DOHH2 (cell line): ENCODE results near the gene TAL1.

ENCODE experiments used
- H3F3A ChIP-seq: fragments of 200-600 bp; sonication (generic), shearing (Covaris generic); 2 replicates; pipeline ENCODE4 v1.6.0; 2016; ENCODE audit warnings: antibody characterized with exemption, mild to moderate bottlenecking; ENCODE audit not compliant: control insufficient read depth, insufficient read depth
- H3K27ac ChIP-seq: fragments of 200-600 bp; sonication (generic); 2 replicates; pipeline ENCODE4 v1.5.1; 2014; ENCODE audit warnings: low read depth, mild to moderate bottlenecking, low read length, moderate library complexity
- H3K27me3 ChIP-seq: fragments of 200-600 bp; sonication (generic); 2 replicates; pipeline ENCODE4 v1.6.1; 2014; ENCODE audit warnings: mild to moderate bottlenecking, low read length, mixed read lengths; ENCODE audit not compliant: control insufficient read depth
- H3K36me3 ChIP-seq: fragments of 200-600 bp; sonication (generic); 2 replicates; pipeline ENCODE4 v1.6.1; 2014; ENCODE audit warnings: mild to moderate bottlenecking, low read length, moderate library complexity, mixed read lengths; ENCODE audit not compliant: control insufficient read depth
- H3K4me1 ChIP-seq: fragments of 200-600 bp; sonication (generic); 2 replicates; pipeline ENCODE4 v1.6.1; 2014; ENCODE audit warnings: mild to moderate bottlenecking, low read length, mixed read lengths; ENCODE audit not compliant: control insufficient read depth
- H3K4me2 ChIP-seq: fragments of 200-600 bp; sonication (generic); 2 replicates; pipeline ENCODE4 v1.6.0; 2014; ENCODE audit warnings: mild to moderate bottlenecking, low read length, moderate library complexity
- H3K4me3 ChIP-seq: fragments of 200-600 bp; sonication (generic); 2 replicates; pipeline ENCODE4 v1.5.1; 2014; ENCODE audit warnings: mild to moderate bottlenecking, low read length, mixed read lengths
- H3K79me2 ChIP-seq: fragments of 200-600 bp; sonication (generic); 2 replicates; pipeline ENCODE4 v1.6.1; 2014; ENCODE audit warnings: mild to moderate bottlenecking, low read length, mixed read lengths; ENCODE audit not compliant: control insufficient read depth
- H3K9me2 ChIP-seq: fragments of 200-600 bp; sonication (generic); replicated peaks from 2 replicates; pipeline ENCODE4 v1.6.1; 2014; ENCODE audit warnings: mild to moderate bottlenecking, low read length, mixed read lengths; ENCODE audit not compliant: control insufficient read depth
- H3K9me3 ChIP-seq: fragments of 200-600 bp; sonication (generic); 2 replicates; pipeline ENCODE4 v1.6.1; 2014; ENCODE audit warnings: antibody characterized with exemption, low read length, mixed read lengths; ENCODE audit not compliant: control insufficient read depth, insufficient read depth
- H4K20me1 ChIP-seq: fragments of 200-600 bp; sonication (generic); 2 replicates; pipeline ENCODE4 v1.6.0; 2014; ENCODE audit warnings: low read depth, mild to moderate bottlenecking, antibody characterized with exemption, low read length, moderate library complexity; ENCODE audit not compliant: control insufficient read depth, insufficient read depth
- CTCF ChIP-seq: fragments of 200-600 bp; sonication (generic); IDR thresholded peaks from one replicate; pipeline ENCODE4 v1.5.1; 2014; ENCODE audit warnings: antibody characterized with exemption, mild to moderate bottlenecking, low read depth, low read length; ENCODE audit not compliant: poor library complexity, severe bottlenecking
- EZH2phosphoT487 ChIP-seq: fragments of 200-600 bp; sonication (generic); IDR thresholded peaks from 2 replicates; pipeline ENCODE4 v1.6.1; 2017; ENCODE audit warnings: borderline replicate concordance, mild to moderate bottlenecking, antibody characterized with exemption, low read length, moderate library complexity, mixed read lengths

TAL1 gene

DNA sequence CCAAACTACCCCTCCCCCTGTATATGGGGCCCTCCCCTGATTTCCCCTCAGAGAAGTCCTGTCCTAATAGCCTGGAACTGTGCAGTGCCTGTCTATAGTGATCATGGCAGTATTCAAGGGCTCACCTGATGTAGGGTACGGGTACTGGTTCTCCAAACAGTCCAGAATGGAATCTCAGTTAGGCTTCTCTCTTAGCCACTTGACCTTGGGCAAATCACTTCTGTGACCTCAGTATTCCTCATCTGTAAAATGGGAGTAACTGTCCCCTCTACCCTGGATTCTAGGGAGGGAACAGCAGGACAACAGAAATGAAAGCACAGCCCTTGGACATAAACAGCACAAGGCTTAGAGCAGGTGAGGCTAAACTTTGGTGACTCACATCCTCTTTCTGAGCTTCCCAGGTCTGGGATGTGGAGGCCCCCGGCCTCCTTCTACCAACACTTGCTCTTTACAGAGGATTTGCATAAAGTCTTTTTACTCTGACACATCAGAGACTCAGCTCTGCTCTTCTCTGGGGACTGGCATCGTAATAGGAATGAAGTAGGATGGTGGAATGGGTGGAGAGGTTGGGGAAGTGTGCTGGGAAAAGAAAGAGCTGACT, 22.2 kb downstream of the TAL1 start:
- Histone ChIP-seq H3K36me3 (no peaks in the 10 kb centered on the region), H3K27me3 (no peaks in the 10 kb centered on the region), H3K9me2 (no peaks in the 10 kb centered on the region), H3K27ac (no peak overlapping the region), H3K79me2 (no peaks in the 10 kb centered on the region), H3K4me2 (no peak overlapping the region), H3K4me3 (no peak overlapping the region), H3F3A (no peaks in the 10 kb centered on the region), H4K20me1 (no peaks in the 10 kb centered on the region), H3K9me3 (no peaks in the 10 kb centered on the region), H3K4me1 (peaks cover 13% of the 10 kb centered on the region)
- no peak for TF ChIP-seq EZH2phosphoT487
- TF ChIP-seq CTCF = no peak

GRCh38 chr1:47209091-47209490, 22.9 kb downstream of the TAL1 start:
- Histone ChIP-seq H4K20me1 (no peaks in the 10 kb centered on the region), H3K79me2 (no peaks in the 10 kb centered on the region), H3K4me3 (no peak overlapping the region), H3K27ac (no peak overlapping the region), H3K36me3 (no peaks in the 10 kb centered on the region), H3K9me2 (no peaks in the 10 kb centered on the region), H3K4me2 (no peak overlapping the region), H3K9me3 (no peaks in the 10 kb centered on the region), H3K27me3 (no peaks in the 10 kb centered on the region), H3F3A (no peaks in the 10 kb centered on the region), H3K4me1 (peaks cover 15% of the 10 kb centered on the region)
- TF ChIP-seq EZH2phosphoT487 (no peak), CTCF (no peak)

- Histone ChIP-seq H3K4me2 (no peak overlapping the region), H3F3A (no peaks in the 10 kb centered on the region), H4K20me1 (no peaks in the 10 kb centered on the region), H3K36me3 (no peaks in the 10 kb centered on the region), H3K4me3 (no peak overlapping the region), H3K27ac (no peak overlapping the region), H3K9me2 (no peaks in the 10 kb centered on the region), H3K79me2 (no peaks in the 10 kb centered on the region), H3K4me1 (peaks cover 22% of the 10 kb centered on the region), H3K27me3 (no peaks in the 10 kb centered on the region), H3K9me3 (no peaks in the 10 kb centered on the region)
- TF ChIP-seq CTCF (no peak), EZH2phosphoT487 (no peak)
Observed at GRCh38 chr1:47208374-47208850, 23.6 kb downstream of the TAL1 start.
